ENCODE measurements around the gene KIRREL3.

DNA sequence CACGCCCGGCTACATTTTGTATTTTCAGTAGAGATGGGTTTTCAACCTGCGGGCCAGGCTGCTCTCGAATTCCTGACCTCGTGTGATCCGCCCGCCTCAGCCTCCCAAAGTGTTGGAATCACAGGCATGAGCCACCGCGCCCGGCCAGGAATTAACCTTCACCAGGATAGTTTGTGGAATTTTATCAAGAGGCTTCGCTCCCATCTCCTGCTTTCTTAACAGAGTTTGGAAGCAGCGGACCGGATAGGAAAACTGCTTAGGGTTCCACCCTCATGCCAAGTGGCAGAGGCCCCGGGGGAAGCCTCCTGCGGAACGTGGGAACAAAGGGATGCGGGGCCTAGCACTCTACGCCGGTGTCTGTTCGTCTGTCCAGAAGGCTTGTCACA is 415.2 kb downstream of the KIRREL3 start:
- TF ChIP-seq, protein P1, sequence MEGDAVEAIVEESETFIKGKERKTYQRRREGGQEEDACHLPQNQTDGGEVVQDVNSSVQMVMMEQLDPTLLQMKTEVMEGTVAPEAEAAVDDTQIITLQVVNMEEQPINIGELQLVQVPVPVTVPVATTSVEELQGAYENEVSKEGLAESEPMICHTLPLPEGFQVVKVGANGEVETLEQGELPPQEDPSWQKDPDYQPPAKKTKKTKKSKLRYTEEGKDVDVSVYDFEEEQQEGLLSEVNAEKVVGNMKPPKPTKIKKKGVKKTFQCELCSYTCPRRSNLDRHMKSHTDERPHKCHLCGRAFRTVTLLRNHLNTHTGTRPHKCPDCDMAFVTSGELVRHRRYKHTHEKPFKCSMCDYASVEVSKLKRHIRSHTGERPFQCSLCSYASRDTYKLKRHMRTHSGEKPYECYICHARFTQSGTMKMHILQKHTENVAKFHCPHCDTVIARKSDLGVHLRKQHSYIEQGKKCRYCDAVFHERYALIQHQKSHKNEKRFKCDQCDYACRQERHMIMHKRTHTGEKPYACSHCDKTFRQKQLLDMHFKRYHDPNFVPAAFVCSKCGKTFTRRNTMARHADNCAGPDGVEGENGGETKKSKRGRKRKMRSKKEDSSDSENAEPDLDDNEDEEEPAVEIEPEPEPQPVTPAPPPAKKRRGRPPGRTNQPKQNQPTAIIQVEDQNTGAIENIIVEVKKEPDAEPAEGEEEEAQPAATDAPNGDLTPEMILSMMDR (conservative IDR thresholded peaks at IDR 0.05): no peak
- no peak for TF ChIP-seq EZH2 (IDR thresholded peaks at IDR 0.05; ENCODE audit: low read depth)
